Bronchial epithelial cell (primary cell): ENCODE results near the gene CPA3. TPM values are rescaled to one million over a fixed set of nuclear protein-coding genes. Genes with fewer than 3 reads are reported as not detected.

Experiments used
- DNase-seq: peaks from one replicate; pipeline ENCODE4 v3.0.0-alpha.2; 2010; ENCODE audit warnings: low read depth
- FAIRE-seq: peaks from 2 replicates; lab custom pipeline; 2011; peaks lifted over from hg19 to GRCh38; lab: Jason Lieb, UNC
- H3K27me3 ChIP-seq: 2 replicates; pipeline ENCODE4 v1.5.1; 2011; ENCODE audit warnings: low read length; ENCODE audit not compliant: control insufficient read depth, insufficient read depth
- H3K36me3 ChIP-seq: 2 replicates; pipeline ENCODE4 v1.5.1; 2011; ENCODE audit warnings: low read length; ENCODE audit not compliant: control insufficient read depth, insufficient read depth
- H3K4me3 ChIP-seq: 2 replicates; pipeline ENCODE4 v1.5.1; 2011; ENCODE audit warnings: mild to moderate bottlenecking, low read depth, low read length, control low read depth
- CTCF ChIP-seq: IDR thresholded peaks from 2 replicates; pipeline ENCODE4 v1.5.1; 2011; ENCODE audit warnings: mild to moderate bottlenecking, moderate library complexity, low read length, control low read depth, inconsistent platforms; ENCODE audit not compliant: insufficient read depth, severe bottlenecking
- total RNA-seq: library from RNA; depleted of rRNA; stranded (reverse); fragments of >200 nt; gene quantifications from 2 replicates; pipeline ENCODE4 v1.2.1, GENCODE V29; 2014

CPA3 gene
- total RNA-seq, 1 donor from 2014 or later, result not detected

GRCh38 chr3:148914936-148915690 is 50.0 kb downstream of the CPA3 start:
- Histone ChIP-seq H3K4me3 (no peak overlapping the region), H3K27me3 (no peaks in the 10 kb centered on the region), H3K36me3 (no peaks in the 10 kb centered on the region)
- no peak for FAIRE-seq
- DNase-seq, result no peak
- TF ChIP-seq CTCF, result no peak

- no peak overlapping the region for H3K4me3 ChIP-seq
- FAIRE-seq (no peak), DNase-seq (no peak)
- no peaks in the 10 kb centered on the region for H3K36me3 ChIP-seq
- H3K27me3 ChIP-seq, result no peaks in the 10 kb centered on the region
- no peak for TF ChIP-seq CTCF
Observed at GRCh38 chr3:148916132-148916531, 51.0 kb downstream of the CPA3 start.

- FAIRE-seq, result no peak
- no peak for DNase-seq
- TF ChIP-seq CTCF, result no peak
- Histone ChIP-seq H3K36me3 (no peaks in the 10 kb centered on the region), H3K27me3 (no peaks in the 10 kb centered on the region), H3K4me3 (no peak overlapping the region)
Observed at GRCh38 chr3:148922467-148922866, 57.4 kb downstream of the CPA3 start.

GRCh38 chr3:148923592-148923991 is 58.5 kb downstream of the CPA3 start:
- DNase-seq (no peak), FAIRE-seq (no peak)
- no peaks in the 10 kb centered on the region for H3K36me3 ChIP-seq
- TF ChIP-seq CTCF, result no peak
- H3K4me3 ChIP-seq, result no peak overlapping the region
- no peaks in the 10 kb centered on the region for H3K27me3 ChIP-seq

- no peaks in the 10 kb centered on the region for H3K36me3 ChIP-seq
- no peaks in the 10 kb centered on the region for H3K27me3 ChIP-seq
- DNase-seq (peak; percentile 21), FAIRE-seq (no peak)
- H3K4me3 ChIP-seq, result no peak overlapping the region
- TF ChIP-seq CTCF, result no peak
Observed at GRCh38 chr3:148924562-148924961, 59.5 kb downstream of the CPA3 start.

- Histone ChIP-seq H3K27me3 (no peaks in the 10 kb centered on the region), H3K4me3 (no peak overlapping the region), H3K36me3 (no peaks in the 10 kb centered on the region)
- FAIRE-seq (no peak), DNase-seq (no peak)
- TF ChIP-seq CTCF, result no peak
Observed at GRCh38 chr3:148925845-148926244, 60.7 kb downstream of the CPA3 start.
